Measurements from ENCODE around the gene CRYBG1. TPM values are rescaled to one million over a fixed set of nuclear protein-coding genes. Genes with fewer than 3 reads are reported as not detected.
A peak's percentile ranks its signal among the peaks of the same experiment; 100 is the strongest.
"Not testable (repeated sequence)": the region's sequence is repeated elsewhere in the genome, so short reads cannot be mapped to it uniquely, and the experiment has no call there.

CRYBG1 gene
- total and polyA plus RNA-seq, 3 experiments from 2014 or later: 19.4 to 32.3 (median 32.3) TPM

GRCh38 chr6:106512968-106513574, 152.6 kb downstream of the CRYBG1 start:
- POLR2A ChIA-PET: interaction anchor here (0.5 to 3.7 kb wide), 7 partner anchors 8 to 113 kb away, joined by 3 to 60 read pairs (median 4); no protein-coding TSS in a partner anchor
- CTCF ChIA-PET: interaction anchor here (0.7 to 7.1 kb wide), 19 partner anchors 10 to 165 kb away, joined by 3 to 147 read pairs (median 8); no protein-coding TSS in a partner anchor

DNA sequence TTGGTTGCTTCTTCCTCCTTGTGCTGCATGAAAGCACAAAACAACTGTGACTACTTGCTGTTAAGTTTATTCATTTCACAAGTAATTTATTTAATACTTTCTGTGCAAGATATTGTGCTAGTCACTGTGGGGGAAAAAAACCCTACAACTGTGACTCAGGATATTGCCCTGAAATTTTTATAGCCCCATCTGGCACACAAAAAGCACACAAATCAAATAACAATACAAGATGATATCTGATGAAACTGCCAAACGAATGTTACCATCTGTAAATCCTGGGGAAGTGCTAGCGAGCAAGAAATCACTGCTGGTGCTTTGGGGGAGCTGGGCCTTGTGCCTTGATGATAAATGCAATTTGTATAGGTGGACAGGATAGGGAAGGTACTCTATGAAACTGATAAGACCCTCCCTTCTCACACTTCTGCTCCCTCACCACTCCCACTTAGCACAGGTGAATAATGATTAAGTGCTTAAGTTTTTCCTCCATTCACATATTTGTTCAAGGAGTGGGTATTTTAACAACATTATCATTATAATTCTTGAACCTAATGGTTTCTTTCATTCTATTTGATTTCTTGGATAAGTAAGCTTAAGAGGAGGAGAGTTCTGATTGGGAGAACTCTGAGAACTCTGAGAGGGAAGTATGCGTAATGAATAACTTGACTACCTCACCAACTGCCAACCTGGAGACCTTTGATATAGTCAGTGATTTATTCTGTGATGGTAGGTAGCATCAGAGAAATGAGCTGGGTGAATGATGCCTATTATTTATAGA, 153.5 kb downstream of the CRYBG1 start:
- Histone ChIP-seq H3K9me3 (ENCODE audit: low read length) (no peaks in the 10 kb centered on the region), H3K27ac (ENCODE audit: low read depth, low read length) (no peak overlapping the region), H3K4me1 (ENCODE audit: insufficient read depth, low read length) (peaks cover 48% of the 10 kb centered on the region), H3K36me3 (ENCODE audit: insufficient read depth, low read length) (no peaks in the 10 kb centered on the region), H3K27me3 (ENCODE audit: insufficient read depth, low read length, poor library complexity, severe bottlenecking) (no peaks in the 10 kb centered on the region), H3K4me3 (ENCODE audit: low read length) (peak overlapping the region; percentile 82)
- peaks cover 65 to 80% (median 79%) of the 10 kb centered on the region in 3 donors for H3K4me1 Mint-ChIP-seq
- peak in 1 of 5 donors; percentile 47 for DNase-seq
- H3K27ac Mint-ChIP-seq: peak overlapping the region; percentile 95 to 99 (median 98)
- no peaks in the 10 kb centered on the region for H3K9me3 Mint-ChIP-seq
- peaks cover 0 to 16% (median 0%) of the 10 kb centered on the region in 3 donors for H3K36me3 Mint-ChIP-seq
- no peaks in the 10 kb centered on the region for H3K27me3 Mint-ChIP-seq
- peak overlapping the region; percentile 94 to 98 (median 97) for H3K4me3 Mint-ChIP-seq
- POLR2A ChIA-PET: interaction anchor here (0.6 to 3.6 kb wide), 4 partner anchors 7 to 189 kb away, joined by 3 to 60 read pairs (median 5); partner anchors contain the start of gene ATG5
- CTCF ChIA-PET: interaction anchor here (1.0 to 7.1 kb wide), 10 partner anchors 9 to 56 kb away, joined by 3 to 147 read pairs (median 18); no protein-coding TSS in a partner anchor

More at GRCh38 chr6:106512968-106513574, 152.6 kb downstream of the CRYBG1 start:
- Mint-ChIP-seq H3K36me3 (peaks cover 0 to 16% (median 0%) of the 10 kb centered on the region in 3 donors), H3K27me3 (no peaks in the 10 kb centered on the region), H3K4me1 (peaks cover 57 to 71% (median 70%) of the 10 kb centered on the region in 3 donors), H3K9me3 (no peaks in the 10 kb centered on the region), H3K27ac (peak overlapping the region; percentile 95 to 99 (median 98)), H3K4me3 (peak overlapping the region; percentile 94 to 98 (median 97))
- Histone ChIP-seq H3K4me3 (ENCODE audit: low read length) (peak overlapping the region; percentile 82), H3K27ac (ENCODE audit: low read depth, low read length) (peak overlapping the region; percentile 74), H3K27me3 (ENCODE audit: insufficient read depth, low read length, poor library complexity, severe bottlenecking) (no peaks in the 10 kb centered on the region), H3K4me1 (ENCODE audit: insufficient read depth, low read length) (peaks cover 39% of the 10 kb centered on the region), H3K36me3 (ENCODE audit: insufficient read depth, low read length) (no peaks in the 10 kb centered on the region), H3K9me3 (ENCODE audit: low read length) (no peaks in the 10 kb centered on the region)
- DNase-seq: no peak

DNA sequence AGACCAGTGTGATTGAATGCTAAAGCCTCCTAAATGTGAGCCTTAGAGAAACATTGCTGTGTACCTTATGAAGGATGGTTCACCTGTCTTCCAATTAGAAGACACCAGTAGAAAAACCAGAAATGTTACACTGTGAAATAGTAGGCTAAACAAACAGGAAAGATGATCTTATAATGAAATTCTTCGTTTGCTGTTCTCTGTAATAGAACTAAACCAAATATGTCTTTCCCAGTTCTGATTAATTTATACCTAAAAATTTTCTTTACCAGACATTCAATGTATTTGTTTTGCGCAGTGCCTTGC, 154.0 kb downstream of the CRYBG1 start:
- Histone ChIP-seq H3K9me3 (ENCODE audit: low read length) (no peaks in the 10 kb centered on the region), H3K27ac (ENCODE audit: low read depth, low read length) (no peak overlapping the region), H3K27me3 (ENCODE audit: insufficient read depth, low read length, poor library complexity, severe bottlenecking) (no peaks in the 10 kb centered on the region), H3K36me3 (ENCODE audit: insufficient read depth, low read length) (no peaks in the 10 kb centered on the region), H3K4me1 (ENCODE audit: insufficient read depth, low read length) (peaks cover 53% of the 10 kb centered on the region), H3K4me3 (ENCODE audit: low read length) (peak overlapping the region; percentile 82)
- DNase-seq: no peak
- CTCF ChIA-PET: interaction anchor here (1.3 to 7.1 kb wide), 4 partner anchors 9 to 52 kb away, joined by 3 to 147 read pairs (median 37); no protein-coding TSS in a partner anchor
- Mint-ChIP-seq H3K27ac (peak overlapping the region; percentile 95 to 99 (median 98)), H3K9me3 (no peaks in the 10 kb centered on the region), H3K36me3 (peaks cover 0 to 16% (median 0%) of the 10 kb centered on the region in 3 donors), H3K27me3 (no peaks in the 10 kb centered on the region), H3K4me1 (peaks cover 70 to 85% (median 84%) of the 10 kb centered on the region in 3 donors), H3K4me3 (peak overlapping the region; percentile 94 to 98 (median 97))
- POLR2A ChIA-PET: interaction anchor here (1.0 kb wide), 1 partner anchor 11 kb away, joined by 6 read pairs; no protein-coding TSS in a partner anchor

GRCh38 chr6:106515582-106515981, 155.1 kb downstream of the CRYBG1 start:
- Mint-ChIP-seq H3K4me3 (peak overlapping the region in 6 of 7 donors; percentile 94 to 98 (median 97)), H3K36me3 (peaks cover 0 to 16% (median 0%) of the 10 kb centered on the region in 3 donors), H3K4me1 (peaks cover 72 to 86% (median 85%) of the 10 kb centered on the region in 3 donors), H3K27ac (peak overlapping the region; percentile 83 to 99 (median 98))
- H3K9me3 ChIP-seq (ENCODE audit: low read length); H3K4me3 ChIP-seq (ENCODE audit: low read length); CTCF ChIA-PET; H3K27me3 Mint-ChIP-seq; H3K36me3 ChIP-seq (ENCODE audit: insufficient read depth, low read length); H3K27ac ChIP-seq (ENCODE audit: low read depth, low read length); H3K9me3 Mint-ChIP-seq; POLR2A ChIA-PET; H3K27me3 ChIP-seq (ENCODE audit: insufficient read depth, low read length, poor library complexity, severe bottlenecking); DNase-seq: not testable (repeated sequence)
- H3K4me1 ChIP-seq (ENCODE audit: insufficient read depth, low read length): peaks cover 64% of the 10 kb centered on the region

- Histone ChIP-seq H3K27me3 (ENCODE audit: insufficient read depth, low read length, poor library complexity, severe bottlenecking) (no peaks in the 10 kb centered on the region), H3K4me1 (ENCODE audit: insufficient read depth, low read length) (peaks cover 56% of the 10 kb centered on the region), H3K9me3 (ENCODE audit: low read length) (no peaks in the 10 kb centered on the region), H3K27ac (ENCODE audit: low read depth, low read length) (no peak overlapping the region), H3K36me3 (ENCODE audit: insufficient read depth, low read length) (no peaks in the 10 kb centered on the region), H3K4me3 (ENCODE audit: low read length) (no peak overlapping the region)
- Mint-ChIP-seq H3K4me3 (peak overlapping the region; percentile 60 to 80 (median 67)), H3K27me3 (no peaks in the 10 kb centered on the region), H3K27ac (peak overlapping the region; percentile 75 to 98 (median 92)), H3K4me1 (peaks cover 68 to 82% (median 78%) of the 10 kb centered on the region in 3 donors), H3K9me3 (no peaks in the 10 kb centered on the region), H3K36me3 (peaks cover 0 to 20% (median 0%) of the 10 kb centered on the region in 3 donors)
- no peak for DNase-seq
- ChIA-PET POLR2A (no interaction called here), CTCF (interaction anchor here (0.6 to 2.0 kb wide), 2 partner anchors 40 to 50 kb away, joined by 3 to 7 read pairs; no protein-coding TSS in a partner anchor)
Observed at GRCh38 chr6:106516616-106517015, 156.1 kb downstream of the CRYBG1 start.

DNA sequence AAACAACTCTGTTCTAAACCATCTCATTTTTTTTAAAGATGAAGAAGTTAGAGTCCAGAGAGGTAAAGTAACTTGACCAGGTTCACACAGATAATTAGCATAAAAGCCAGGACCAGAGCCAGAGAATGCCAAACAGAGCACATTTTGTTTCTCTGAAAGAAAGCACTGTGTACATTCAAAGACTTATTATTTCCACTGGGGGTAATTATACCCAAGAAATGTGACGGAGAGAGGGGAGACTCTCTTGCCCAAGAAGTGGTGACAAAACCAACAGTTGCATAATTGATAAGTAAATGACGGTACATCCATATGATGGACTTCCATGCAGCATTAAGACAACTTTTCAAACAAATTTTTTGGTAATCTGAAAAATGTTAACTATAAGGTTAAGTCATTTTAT, 157.2 kb downstream of the CRYBG1 start:
- Histone ChIP-seq H3K27me3 (ENCODE audit: insufficient read depth, low read length, poor library complexity, severe bottlenecking) (no peaks in the 10 kb centered on the region), H3K4me1 (ENCODE audit: insufficient read depth, low read length) (peaks cover 56% of the 10 kb centered on the region), H3K4me3 (ENCODE audit: low read length) (no peak overlapping the region), H3K9me3 (ENCODE audit: low read length) (no peaks in the 10 kb centered on the region), H3K27ac (ENCODE audit: low read depth, low read length) (no peak overlapping the region), H3K36me3 (ENCODE audit: insufficient read depth, low read length) (no peaks in the 10 kb centered on the region)
- H3K27me3 Mint-ChIP-seq: no peaks in the 10 kb centered on the region
- DNase-seq: no peak
- H3K4me3 Mint-ChIP-seq: peak overlapping the region in 4 of 7 donors; percentile 12 to 52 (median 42)
- peaks cover 0 to 24% (median 0%) of the 10 kb centered on the region in 3 donors for H3K36me3 Mint-ChIP-seq
- POLR2A ChIA-PET: no interaction called here
- H3K4me1 Mint-ChIP-seq: peaks cover 73 to 91% (median 87%) of the 10 kb centered on the region in 3 donors
- CTCF ChIA-PET: interaction anchor here (2.0 kb wide), 1 partner anchor 48 kb away, joined by 7 read pairs; no protein-coding TSS in a partner anchor
- no peaks in the 10 kb centered on the region for H3K9me3 Mint-ChIP-seq
- peak overlapping the region; percentile 47 to 90 (median 85) for H3K27ac Mint-ChIP-seq

DNA sequence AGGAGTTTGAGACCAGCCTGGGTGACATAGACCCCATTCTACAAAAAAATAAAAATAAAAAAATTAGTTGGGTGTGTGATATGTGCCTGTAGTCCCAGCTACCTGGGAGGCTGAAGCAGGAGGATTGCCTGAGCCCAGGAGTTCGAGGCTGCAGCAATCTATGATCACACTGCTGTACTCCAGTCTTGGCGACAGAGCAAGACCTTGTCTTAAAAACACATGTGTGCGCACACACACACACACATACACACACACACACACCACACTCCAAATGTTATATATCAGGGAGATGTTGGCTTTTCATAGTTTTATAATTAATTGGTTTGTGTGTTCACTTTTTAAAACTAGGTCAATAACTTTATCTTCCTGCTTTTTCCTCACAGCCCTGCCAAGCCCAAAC, 158.2 kb downstream of the CRYBG1 start:
- no peaks in the 10 kb centered on the region for H3K27me3 Mint-ChIP-seq
- peaks cover 56% of the 10 kb centered on the region for H3K4me1 ChIP-seq (ENCODE audit: insufficient read depth, low read length)
- H3K9me3 Mint-ChIP-seq: no peaks in the 10 kb centered on the region
- H3K4me3 Mint-ChIP-seq: peak overlapping the region; percentile 90 to 95 (median 93)
- H3K9me3 ChIP-seq (ENCODE audit: low read length): no peaks in the 10 kb centered on the region
- H3K27me3 ChIP-seq (ENCODE audit: insufficient read depth, low read length, poor library complexity, severe bottlenecking): no peaks in the 10 kb centered on the region
- H3K36me3 Mint-ChIP-seq: peaks cover 0 to 18% (median 0%) of the 10 kb centered on the region in 3 donors
- ChIA-PET POLR2A (interaction anchor here (1.7 kb wide), 1 partner anchor 9 kb away, joined by 5 read pairs; no protein-coding TSS in a partner anchor), CTCF (interaction anchor here (1.8 to 9.1 kb wide), 3 partner anchors 7 to 47 kb away, joined by 3 to 147 read pairs (median 21); no protein-coding TSS in a partner anchor)
- H3K4me1 Mint-ChIP-seq: peaks cover 76 to 92% (median 89%) of the 10 kb centered on the region in 3 donors
- H3K4me3 ChIP-seq (ENCODE audit: low read length): peak overlapping the region; percentile 71
- peak overlapping the region; percentile 83 for H3K27ac ChIP-seq (ENCODE audit: low read depth, low read length)
- no peaks in the 10 kb centered on the region for H3K36me3 ChIP-seq (ENCODE audit: insufficient read depth, low read length)
- H3K27ac Mint-ChIP-seq: peak overlapping the region; percentile 96 to 99 (median 98)
- no peak for DNase-seq
